ENCODE measurements around the gene PAX6.
A peak's percentile ranks its signal among the peaks of the same experiment; 100 is the strongest.

Gene PAX6

DNA sequence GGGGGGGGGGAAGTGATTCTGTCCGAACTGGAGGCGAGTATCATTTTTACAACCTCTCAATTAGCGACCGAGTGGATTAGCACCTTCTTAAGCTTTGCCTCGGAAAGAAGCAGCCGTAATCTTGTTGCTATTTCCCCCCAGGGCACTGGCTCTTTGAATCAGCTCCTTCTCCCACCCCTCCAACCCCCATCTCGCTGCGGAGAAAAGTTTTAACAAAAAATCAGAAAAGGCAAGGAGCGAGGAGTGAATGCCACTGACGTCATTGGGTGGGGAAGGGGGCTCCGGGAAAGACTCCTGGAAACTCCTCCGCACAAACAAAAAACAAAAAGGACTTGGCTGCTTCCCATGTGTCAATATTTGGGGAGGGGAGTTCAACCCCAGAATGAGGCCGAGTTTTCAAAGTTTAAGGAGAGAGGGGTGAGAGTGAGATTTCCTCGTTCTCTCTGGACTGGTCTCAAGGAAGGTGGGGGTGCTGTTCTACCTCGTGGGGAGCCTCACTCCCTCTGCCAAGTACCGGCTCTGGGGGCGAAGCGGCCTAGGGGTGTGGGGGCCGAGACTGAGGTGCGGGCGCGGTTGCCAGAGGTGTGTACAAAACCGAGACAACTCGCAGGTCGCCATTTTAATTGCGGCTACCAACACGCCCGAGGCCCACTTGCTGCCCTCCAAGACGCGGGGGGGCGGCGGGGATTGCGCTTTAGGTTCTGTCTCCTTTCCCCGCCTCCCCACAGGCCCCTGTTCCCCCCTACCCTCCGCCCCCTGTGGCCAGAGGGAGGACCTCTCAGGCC lies 2.5 kb upstream of the PAX6 start:
- Histone ChIP-seq H3K27me3 (replicated peaks; ENCODE audit: control insufficient read depth, insufficient read depth, low read length) (peaks cover 83% of the 10 kb centered on the region), H3K4me1 (ENCODE audit: control insufficient read depth, insufficient read depth, low read length) (peaks cover 15% of the 10 kb centered on the region), H3K9me3 (ENCODE audit: control insufficient read depth, low read length) (no peaks in the 10 kb centered on the region), H3K36me3 (ENCODE audit: control insufficient read depth, insufficient read depth, low read length, severe bottlenecking) (no peaks in the 10 kb centered on the region), H3K4me3 (ENCODE audit: low read length) (no peak overlapping the region), H3K9ac (ENCODE audit: low read length) (no peak overlapping the region)
- DNase-seq (ENCODE audit: low read depth), result no peak

DNA sequence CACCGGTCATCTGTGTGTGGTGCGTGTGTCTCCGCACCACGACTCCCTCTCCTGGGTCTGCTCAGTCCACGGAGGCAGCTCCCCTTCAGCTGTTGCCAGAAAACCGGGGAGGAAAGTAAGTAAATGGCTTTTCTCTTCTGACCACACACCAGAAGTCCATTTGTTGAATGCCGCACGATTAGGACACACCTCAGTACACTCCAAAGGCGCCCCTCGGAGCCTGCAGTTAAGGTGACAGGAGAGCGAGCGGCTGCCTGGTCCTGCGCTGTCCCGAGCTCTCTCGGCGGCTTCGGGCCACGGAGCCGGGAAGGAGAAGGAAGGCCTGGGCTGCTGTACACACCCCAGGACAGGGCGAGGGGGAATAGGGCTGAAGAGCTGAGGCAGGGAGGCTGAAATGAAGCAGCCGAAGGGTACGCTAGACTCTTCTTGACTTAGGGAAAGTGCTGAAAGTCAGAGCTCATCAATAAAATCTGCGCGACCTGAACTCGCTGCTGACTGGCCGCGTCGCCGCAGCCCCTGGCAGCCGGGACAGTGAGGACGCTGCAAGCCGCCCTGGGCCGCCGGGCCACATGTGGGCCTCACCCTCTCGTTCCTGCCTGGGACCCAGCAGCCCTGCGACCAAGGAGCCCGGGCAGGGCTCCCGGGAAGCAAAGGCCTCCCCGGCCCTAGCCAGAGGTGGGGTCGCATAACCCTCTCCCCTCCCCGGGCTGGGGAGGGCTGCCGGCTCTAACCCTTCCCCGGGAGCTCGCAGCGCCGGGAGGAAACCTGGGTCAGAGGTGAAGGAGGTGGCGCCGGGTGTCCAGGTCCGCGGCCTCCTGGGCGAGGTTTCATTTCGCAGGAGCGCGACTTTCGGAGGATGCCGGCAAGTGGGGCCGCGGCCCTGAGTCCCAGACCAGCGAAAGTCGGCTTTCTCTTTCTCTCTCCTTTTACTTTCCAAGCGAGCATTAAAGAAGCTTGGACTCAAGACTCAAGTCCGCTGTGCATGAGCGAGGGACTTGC lies 1.6 kb upstream of the PAX6 start:
- peak overlapping the region; percentile 50 for H3K4me3 ChIP-seq (ENCODE audit: low read length)
- no peaks in the 10 kb centered on the region for H3K36me3 ChIP-seq (ENCODE audit: control insufficient read depth, insufficient read depth, low read length, severe bottlenecking)
- no peaks in the 10 kb centered on the region for H3K9me3 ChIP-seq (ENCODE audit: control insufficient read depth, low read length)
- peak; percentile 41 for DNase-seq (ENCODE audit: low read depth)
- no peak overlapping the region for H3K9ac ChIP-seq (ENCODE audit: low read length)
- peaks cover 15% of the 10 kb centered on the region for H3K4me1 ChIP-seq (ENCODE audit: control insufficient read depth, insufficient read depth, low read length)
- H3K27me3 ChIP-seq (replicated peaks; ENCODE audit: control insufficient read depth, insufficient read depth, low read length), result peaks cover 83% of the 10 kb centered on the region

DNA sequence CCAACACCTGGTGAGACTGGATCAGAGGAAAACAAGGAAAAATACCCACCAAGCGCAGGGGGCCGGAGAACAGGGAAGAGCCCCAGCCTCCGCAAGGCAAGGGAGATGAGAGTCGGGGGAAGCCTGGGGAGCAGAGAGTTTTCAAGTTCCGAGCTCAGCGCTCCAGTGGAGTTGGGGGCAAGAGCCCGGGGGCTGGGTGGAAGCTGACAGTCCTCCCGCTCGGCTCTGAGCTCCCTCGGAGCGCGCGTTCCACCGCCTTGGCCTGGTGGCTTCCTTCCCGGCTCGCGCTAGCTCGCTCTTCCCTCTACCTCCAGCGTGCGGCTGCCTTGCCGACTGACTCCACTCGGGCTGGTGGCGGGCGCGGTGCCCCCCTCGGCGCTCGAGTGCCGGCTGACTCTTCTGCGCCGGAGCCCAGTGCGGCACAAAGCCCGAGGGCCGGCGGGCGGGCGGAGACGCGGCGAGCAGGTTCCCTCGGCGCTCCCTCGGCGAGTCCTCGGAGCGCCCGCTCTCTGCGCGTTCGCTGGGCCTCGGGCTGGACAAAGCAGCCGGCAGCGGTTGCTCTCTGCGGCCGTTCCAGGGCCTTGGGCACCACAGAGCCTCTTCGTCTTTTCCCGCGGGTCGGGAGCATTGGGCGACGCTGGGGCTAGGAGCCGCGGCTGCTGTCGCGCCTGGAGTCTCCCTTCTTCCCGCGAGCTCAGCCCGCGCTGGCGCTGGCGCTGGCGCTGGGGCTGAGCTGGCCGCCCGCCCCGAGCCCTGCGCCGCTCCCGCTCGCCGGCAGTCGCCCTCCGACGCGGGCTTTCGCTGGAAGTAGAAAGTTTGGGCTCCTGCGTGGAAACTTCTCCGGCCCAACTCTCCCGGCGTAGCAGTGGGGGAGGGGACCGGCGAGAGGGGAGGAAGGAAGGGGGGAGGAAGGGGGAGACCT lies 1.0 kb downstream of the PAX6 start:
- H3K9ac ChIP-seq (ENCODE audit: low read length), result no peak overlapping the region
- peak overlapping the region; percentile 66 for H3K4me3 ChIP-seq (ENCODE audit: low read length)
- H3K27me3 ChIP-seq (replicated peaks; ENCODE audit: control insufficient read depth, insufficient read depth, low read length), result peaks cover 85% of the 10 kb centered on the region
- peak; percentile 63 for DNase-seq (ENCODE audit: low read depth)
- H3K9me3 ChIP-seq (ENCODE audit: control insufficient read depth, low read length), result no peaks in the 10 kb centered on the region
- H3K4me1 ChIP-seq (ENCODE audit: control insufficient read depth, insufficient read depth, low read length), result peaks cover 7% of the 10 kb centered on the region
- no peaks in the 10 kb centered on the region for H3K36me3 ChIP-seq (ENCODE audit: control insufficient read depth, insufficient read depth, low read length, severe bottlenecking)

DNA sequence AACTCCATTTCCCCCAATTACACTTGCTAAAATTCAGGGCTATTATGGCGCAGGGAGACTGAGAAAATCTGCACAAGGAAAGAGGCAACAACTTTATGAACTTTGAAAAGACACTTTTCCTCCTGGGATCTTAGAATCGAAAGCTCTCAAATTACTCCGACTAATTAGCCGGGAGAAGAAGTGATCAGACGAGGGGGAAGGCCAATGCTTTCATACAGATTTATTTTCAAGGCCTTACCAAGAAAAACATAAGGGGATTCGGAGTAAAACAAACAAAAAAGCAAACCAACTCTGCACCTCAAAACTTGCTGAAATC lies 1.6 kb downstream of the PAX6 start:
- no peak overlapping the region for H3K4me3 ChIP-seq (ENCODE audit: low read length)
- no peak for DNase-seq (ENCODE audit: low read depth)
- peaks cover 85% of the 10 kb centered on the region for H3K27me3 ChIP-seq (replicated peaks; ENCODE audit: control insufficient read depth, insufficient read depth, low read length)
- H3K9me3 ChIP-seq (ENCODE audit: control insufficient read depth, low read length), result no peaks in the 10 kb centered on the region
- peaks cover 12% of the 10 kb centered on the region for H3K4me1 ChIP-seq (ENCODE audit: control insufficient read depth, insufficient read depth, low read length)
- H3K36me3 ChIP-seq (ENCODE audit: control insufficient read depth, insufficient read depth, low read length, severe bottlenecking), result no peaks in the 10 kb centered on the region
- no peak overlapping the region for H3K9ac ChIP-seq (ENCODE audit: low read length)

DNA sequence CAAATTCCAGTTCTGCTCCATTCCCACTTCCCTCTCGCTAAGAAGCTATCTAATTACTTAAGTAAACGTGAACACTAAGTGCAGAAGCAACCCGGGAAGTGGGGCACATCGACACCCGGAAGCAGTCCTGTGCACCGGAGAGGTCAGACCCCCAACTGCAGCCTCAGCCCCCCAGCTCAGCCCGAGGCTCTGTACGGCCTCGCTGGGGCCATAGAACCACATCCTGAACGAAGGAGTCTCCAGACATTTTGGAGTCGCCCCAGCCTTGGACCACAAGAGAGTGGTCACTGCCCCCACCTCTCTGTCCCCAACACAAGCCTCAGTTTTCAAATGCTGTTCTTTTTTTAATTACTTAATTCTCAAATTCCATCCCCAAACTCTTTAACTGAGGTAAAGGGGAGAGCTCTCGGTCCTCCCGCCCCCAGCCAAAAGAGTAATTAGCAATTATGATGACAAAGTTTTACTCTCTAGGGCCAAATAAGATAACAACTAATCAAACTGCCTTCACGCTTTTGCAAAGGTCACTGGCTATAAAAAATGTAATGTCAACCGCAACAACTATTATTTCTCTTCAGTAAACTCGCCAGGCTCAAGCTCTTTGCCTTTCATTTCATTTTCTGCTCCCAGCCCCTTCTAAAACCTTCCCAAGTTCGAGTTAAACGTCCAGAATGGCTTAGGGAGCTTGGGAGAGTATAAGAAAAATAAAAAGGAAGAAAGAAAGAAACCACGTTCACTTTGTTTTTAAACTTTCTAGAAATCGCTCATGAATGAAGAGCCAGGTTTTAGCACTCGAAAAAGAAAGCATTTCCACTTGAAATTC lies 2.2 kb downstream of the PAX6 start:
- no peaks in the 10 kb centered on the region for H3K9me3 ChIP-seq (ENCODE audit: control insufficient read depth, low read length)
- DNase-seq (ENCODE audit: low read depth), result no peak
- no peak overlapping the region for H3K9ac ChIP-seq (ENCODE audit: low read length)
- H3K4me3 ChIP-seq (ENCODE audit: low read length), result no peak overlapping the region
- peaks cover 86% of the 10 kb centered on the region for H3K27me3 ChIP-seq (replicated peaks; ENCODE audit: control insufficient read depth, insufficient read depth, low read length)
- H3K4me1 ChIP-seq (ENCODE audit: control insufficient read depth, insufficient read depth, low read length), result peaks cover 16% of the 10 kb centered on the region
- no peaks in the 10 kb centered on the region for H3K36me3 ChIP-seq (ENCODE audit: control insufficient read depth, insufficient read depth, low read length, severe bottlenecking)

DNA sequence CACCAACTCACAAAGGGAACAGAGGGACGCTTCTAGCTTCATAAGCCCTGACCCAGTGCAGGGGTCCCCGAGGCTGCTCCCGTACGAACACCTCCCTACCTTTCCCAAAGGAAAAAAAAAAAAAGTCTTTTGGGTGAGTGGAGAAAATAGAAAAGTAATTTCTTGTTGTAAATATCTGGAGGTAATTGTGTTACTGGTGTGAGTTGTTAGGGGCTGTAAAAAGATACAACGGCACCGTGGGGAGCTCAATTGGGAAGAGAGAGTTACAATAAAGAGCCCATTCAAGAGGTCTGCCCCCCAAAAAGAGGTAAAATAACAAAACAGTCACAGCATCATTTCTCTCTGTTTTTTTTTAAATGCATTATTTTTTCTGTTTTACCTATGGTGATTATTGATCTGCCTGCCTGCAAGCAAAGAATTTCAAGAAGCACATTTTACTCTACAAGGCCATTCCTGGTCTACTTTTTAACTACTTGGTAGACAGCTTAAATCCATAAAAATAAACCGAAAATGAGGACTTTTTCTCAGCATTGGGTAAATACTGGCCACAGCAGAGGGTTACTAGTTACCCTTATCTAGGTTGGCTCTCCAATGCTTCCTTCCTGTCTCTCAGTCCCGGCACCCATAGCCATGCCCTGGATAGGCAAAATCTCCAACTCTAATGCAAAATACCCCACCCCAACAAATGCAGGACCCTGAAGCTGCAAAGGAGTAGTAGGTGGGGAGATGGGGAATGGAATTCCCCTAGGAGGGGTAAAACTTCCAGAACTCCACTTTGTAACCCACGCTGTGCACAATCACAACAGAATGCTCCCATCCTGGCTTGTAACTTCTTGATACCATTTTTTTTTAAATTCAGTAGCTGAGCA lies 3.1 kb downstream of the PAX6 start:
- Histone ChIP-seq H3K9ac (ENCODE audit: low read length) (no peak overlapping the region), H3K9me3 (ENCODE audit: control insufficient read depth, low read length) (peaks cover 5% of the 10 kb centered on the region), H3K27me3 (replicated peaks; ENCODE audit: control insufficient read depth, insufficient read depth, low read length) (peaks cover 89% of the 10 kb centered on the region), H3K36me3 (ENCODE audit: control insufficient read depth, insufficient read depth, low read length, severe bottlenecking) (no peaks in the 10 kb centered on the region), H3K4me3 (ENCODE audit: low read length) (no peak overlapping the region), H3K4me1 (ENCODE audit: control insufficient read depth, insufficient read depth, low read length) (peaks cover 16% of the 10 kb centered on the region)
- no peak for DNase-seq (ENCODE audit: low read depth)

DNA sequence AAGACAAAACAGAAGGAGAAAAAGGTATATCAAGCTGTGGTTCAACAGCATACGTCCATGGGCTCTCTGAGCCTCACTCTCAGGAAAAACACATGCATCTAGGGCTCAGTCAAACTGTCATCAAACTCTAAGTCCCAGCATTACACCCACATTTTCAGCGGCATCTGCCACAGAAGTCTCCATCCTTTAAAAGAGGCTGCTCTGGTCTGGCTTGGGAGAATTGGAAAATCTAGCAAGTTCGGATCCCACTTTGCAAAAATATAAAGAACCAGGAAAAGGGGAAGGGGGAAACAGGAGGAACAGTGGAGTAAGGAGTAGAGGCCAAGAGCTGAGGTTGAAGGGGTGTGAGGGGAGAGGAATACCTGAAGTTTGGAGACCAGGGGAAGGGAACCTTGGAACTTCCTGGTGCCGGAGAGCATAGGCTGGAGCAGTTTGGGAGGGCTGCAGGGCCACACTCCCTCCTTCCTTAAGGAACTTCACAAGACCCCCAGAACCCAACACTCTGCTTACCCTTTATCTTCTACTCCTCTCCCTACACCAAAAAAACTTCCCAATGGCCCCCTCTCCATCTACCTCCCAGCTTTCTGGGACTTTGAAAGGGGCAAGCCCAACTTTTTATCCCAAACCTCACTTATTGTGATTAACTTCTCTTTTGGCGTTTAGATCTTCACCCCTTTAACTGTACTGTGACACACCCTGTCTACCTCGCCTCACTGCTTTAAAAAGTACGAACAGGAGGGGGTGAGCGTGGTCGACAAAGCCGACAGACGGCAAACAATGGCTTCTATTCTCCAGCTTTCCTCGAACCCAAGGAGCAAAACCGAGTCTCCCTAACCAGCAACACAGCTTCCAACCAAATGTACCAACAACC lies 4.0 kb downstream of the PAX6 start:
- H3K9me3 ChIP-seq (ENCODE audit: control insufficient read depth, low read length), result peaks cover 5% of the 10 kb centered on the region
- no peak overlapping the region for H3K9ac ChIP-seq (ENCODE audit: low read length)
- no peak overlapping the region for H3K4me3 ChIP-seq (ENCODE audit: low read length)
- H3K27me3 ChIP-seq (replicated peaks; ENCODE audit: control insufficient read depth, insufficient read depth, low read length), result peaks cover 87% of the 10 kb centered on the region
- H3K4me1 ChIP-seq (ENCODE audit: control insufficient read depth, insufficient read depth, low read length), result peaks cover 9% of the 10 kb centered on the region
- DNase-seq (ENCODE audit: low read depth), result no peak
- no peaks in the 10 kb centered on the region for H3K36me3 ChIP-seq (ENCODE audit: control insufficient read depth, insufficient read depth, low read length, severe bottlenecking)

DNA sequence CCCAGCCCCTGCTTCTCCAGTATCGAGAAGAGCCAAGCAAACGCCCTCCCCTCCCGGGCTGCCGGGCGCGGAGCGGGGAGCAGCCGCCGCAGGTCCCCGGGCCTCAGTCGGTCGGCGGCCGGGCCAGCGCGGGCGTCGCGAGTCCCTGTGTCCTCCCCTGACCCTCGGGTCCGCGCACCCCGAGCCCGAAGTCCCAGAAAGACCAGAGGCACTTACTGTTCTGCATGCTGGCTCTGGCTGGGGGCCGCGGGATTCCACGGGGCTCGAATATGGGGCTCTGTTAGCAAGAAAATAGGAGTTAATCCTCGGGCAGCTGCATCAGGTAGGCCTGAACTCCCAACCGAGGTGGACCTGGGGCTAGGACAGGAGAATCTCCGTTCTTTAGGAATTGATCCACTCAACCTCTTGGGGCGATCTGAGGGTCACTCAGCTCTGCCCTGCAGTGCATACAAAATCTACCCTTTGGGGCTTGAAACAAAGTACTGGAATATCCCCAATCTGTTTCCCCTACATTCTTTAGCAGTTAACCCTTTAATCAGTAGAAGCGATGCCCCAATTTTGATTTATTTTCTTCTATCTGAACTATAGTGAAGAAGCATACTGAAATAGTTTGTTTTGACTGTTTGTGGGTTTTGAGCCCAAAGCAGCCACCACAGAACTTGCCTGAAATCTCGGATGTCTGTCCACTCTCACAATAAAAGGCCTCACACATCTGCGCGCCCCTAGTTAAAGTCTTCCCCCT lies 4.8 kb downstream of the PAX6 start:
- no peak overlapping the region for H3K9ac ChIP-seq (ENCODE audit: low read length)
- no peaks in the 10 kb centered on the region for H3K36me3 ChIP-seq (ENCODE audit: control insufficient read depth, insufficient read depth, low read length, severe bottlenecking)
- H3K4me3 ChIP-seq (ENCODE audit: low read length), result no peak overlapping the region
- H3K4me1 ChIP-seq (ENCODE audit: control insufficient read depth, insufficient read depth, low read length), result peaks cover 9% of the 10 kb centered on the region
- H3K9me3 ChIP-seq (ENCODE audit: control insufficient read depth, low read length), result peaks cover 10% of the 10 kb centered on the region
- H3K27me3 ChIP-seq (replicated peaks; ENCODE audit: control insufficient read depth, insufficient read depth, low read length), result peaks cover 94% of the 10 kb centered on the region
- DNase-seq (ENCODE audit: low read depth), result no peak

All from adipocyte (in vitro differentiated cells).